Hypothalamus (tissue), 51 donors: ENCODE measurements around the gene GATAD2B.
"Not testable (repeated sequence)": the region's sequence is repeated elsewhere in the genome, so short reads cannot be mapped to it uniquely, and the experiment has no call there.

Experiments
- DNase-seq, 51 donors: peaks; one replicate each; lab custom pipeline; 2025; lab: John Stamatoyannopoulos, UW

The GATAD2B gene

GRCh38 chr1:153769221-153769620 is 153.6 kb downstream of the GATAD2B start:
- DNase-seq = no peak

- no peak for DNase-seq
These were observed 154.2 kb downstream of the GATAD2B start for GRCh38 chr1:153768316-153769181.

- DNase-seq = no peak
These were observed 155.3 kb downstream of the GATAD2B start for GRCh38 chr1:153767519-153767918.

GRCh38 chr1:153766663-153767062 is 156.1 kb downstream of the GATAD2B start:
- DNase-seq = not testable (repeated sequence)

- no peak for DNase-seq
These were observed 158.5 kb downstream of the GATAD2B start for GRCh38 chr1:153764310-153764709.

GRCh38 chr1:153763365-153764225 is 159.2 kb downstream of the GATAD2B start:
- peak in 6 of 51 donors; percentile 14 to 50 (median 31) for DNase-seq

- DNase-seq = no peak
These were observed 162.3 kb downstream of the GATAD2B start for GRCh38 chr1:153760440-153760839.
